ENCODE measurements around the gene WARS2.

Gene WARS2

GRCh38 chr1:119081267-119081666 lies 59.2 kb downstream of the WARS2 start:
- no peak overlapping the region for H3K4me3 Mint-ChIP-seq
- H3K36me3 Mint-ChIP-seq, result peaks cover 37% of the 10 kb centered on the region
- no peaks in the 10 kb centered on the region for H3K27me3 Mint-ChIP-seq
- H3K27ac Mint-ChIP-seq, result no peak overlapping the region
- H3K4me1 Mint-ChIP-seq, result no peaks in the 10 kb centered on the region
- peaks cover 19% of the 10 kb centered on the region for H3K9me3 Mint-ChIP-seq

- Mint-ChIP-seq H3K27me3 (no peaks in the 10 kb centered on the region), H3K4me1 (no peaks in the 10 kb centered on the region), H3K36me3 (peaks cover 42% of the 10 kb centered on the region), H3K27ac (no peak overlapping the region), H3K9me3 (peaks cover 19% of the 10 kb centered on the region), H3K4me3 (no peak overlapping the region)
These were observed 59.9 kb downstream of the WARS2 start for GRCh38 chr1:119080586-119080985.

- Mint-ChIP-seq H3K4me1 (no peaks in the 10 kb centered on the region), H3K27me3 (no peaks in the 10 kb centered on the region), H3K4me3 (no peak overlapping the region), H3K9me3 (peaks cover 19% of the 10 kb centered on the region), H3K36me3 (peaks cover 35% of the 10 kb centered on the region), H3K27ac (no peak overlapping the region)
These were observed 60.6 kb downstream of the WARS2 start for GRCh38 chr1:119079881-119080280.

GRCh38 chr1:119075614-119076013 lies 64.8 kb downstream of the WARS2 start:
- Mint-ChIP-seq H3K4me1 (no peaks in the 10 kb centered on the region), H3K4me3 (no peak overlapping the region), H3K27ac (no peak overlapping the region), H3K9me3 (peaks cover 14% of the 10 kb centered on the region), H3K27me3 (no peaks in the 10 kb centered on the region), H3K36me3 (peaks cover 53% of the 10 kb centered on the region)

- Mint-ChIP-seq H3K27me3 (no peaks in the 10 kb centered on the region), H3K4me3 (no peak overlapping the region), H3K4me1 (no peaks in the 10 kb centered on the region), H3K27ac (no peak overlapping the region), H3K9me3 (no peaks in the 10 kb centered on the region), H3K36me3 (peaks cover 30% of the 10 kb centered on the region)
These were observed 69.1 kb downstream of the WARS2 start for GRCh38 chr1:119071321-119071720.

- Mint-ChIP-seq H3K9me3 (no peaks in the 10 kb centered on the region), H3K27me3 (no peaks in the 10 kb centered on the region), H3K4me1 (no peaks in the 10 kb centered on the region), H3K36me3 (peaks cover 25% of the 10 kb centered on the region), H3K27ac (no peak overlapping the region), H3K4me3 (no peak overlapping the region)
These were observed 70.8 kb downstream of the WARS2 start for GRCh38 chr1:119069682-119070081.

GRCh38 chr1:119068427-119068826 lies 72.0 kb downstream of the WARS2 start:
- no peaks in the 10 kb centered on the region for H3K27me3 Mint-ChIP-seq
- peaks cover 21% of the 10 kb centered on the region for H3K36me3 Mint-ChIP-seq
- H3K4me1 Mint-ChIP-seq, result no peaks in the 10 kb centered on the region
- no peak overlapping the region for H3K27ac Mint-ChIP-seq
- no peaks in the 10 kb centered on the region for H3K9me3 Mint-ChIP-seq
- H3K4me3 Mint-ChIP-seq, result no peak overlapping the region

- H3K27me3 Mint-ChIP-seq, result no peaks in the 10 kb centered on the region
- H3K9me3 Mint-ChIP-seq, result peaks cover 5% of the 10 kb centered on the region
- peaks cover 29% of the 10 kb centered on the region for H3K36me3 Mint-ChIP-seq
- no peak overlapping the region for H3K4me3 Mint-ChIP-seq
- H3K27ac Mint-ChIP-seq, result no peak overlapping the region
- no peaks in the 10 kb centered on the region for H3K4me1 Mint-ChIP-seq
These were observed 78.8 kb downstream of the WARS2 start for GRCh38 chr1:119061700-119062099.

- H3K36me3 Mint-ChIP-seq, result peaks cover 34% of the 10 kb centered on the region
- H3K27ac Mint-ChIP-seq, result no peak overlapping the region
- H3K4me1 Mint-ChIP-seq, result no peaks in the 10 kb centered on the region
- peaks cover 5% of the 10 kb centered on the region for H3K9me3 Mint-ChIP-seq
- no peaks in the 10 kb centered on the region for H3K27me3 Mint-ChIP-seq
- H3K4me3 Mint-ChIP-seq, result no peak overlapping the region
These were observed 84.9 kb downstream of the WARS2 start for GRCh38 chr1:119055568-119055967.

GRCh38 chr1:119053917-119054316 lies 86.5 kb downstream of the WARS2 start:
- Mint-ChIP-seq H3K27me3 (no peaks in the 10 kb centered on the region), H3K4me1 (no peaks in the 10 kb centered on the region), H3K27ac (no peak overlapping the region), H3K36me3 (peaks cover 31% of the 10 kb centered on the region), H3K4me3 (no peak overlapping the region), H3K9me3 (peaks cover 10% of the 10 kb centered on the region)

- H3K27ac Mint-ChIP-seq, result no peak overlapping the region
- H3K4me3 Mint-ChIP-seq, result no peak overlapping the region
- H3K27me3 Mint-ChIP-seq, result no peaks in the 10 kb centered on the region
- H3K36me3 Mint-ChIP-seq, result peaks cover 27% of the 10 kb centered on the region
- H3K9me3 Mint-ChIP-seq, result peaks cover 10% of the 10 kb centered on the region
- no peaks in the 10 kb centered on the region for H3K4me1 Mint-ChIP-seq
These were observed 88.2 kb downstream of the WARS2 start for GRCh38 chr1:119052267-119052666.

- Mint-ChIP-seq H3K4me1 (no peaks in the 10 kb centered on the region), H3K9me3 (peaks cover 10% of the 10 kb centered on the region), H3K36me3 (peaks cover 35% of the 10 kb centered on the region), H3K27me3 (no peaks in the 10 kb centered on the region), H3K27ac (no peak overlapping the region), H3K4me3 (no peak overlapping the region)
These were observed 91.6 kb downstream of the WARS2 start for GRCh38 chr1:119048624-119049404.

- H3K9me3 Mint-ChIP-seq, result peaks cover 10% of the 10 kb centered on the region
- no peaks in the 10 kb centered on the region for H3K4me1 Mint-ChIP-seq
- no peaks in the 10 kb centered on the region for H3K27me3 Mint-ChIP-seq
- H3K36me3 Mint-ChIP-seq, result peaks cover 38% of the 10 kb centered on the region
- no peak overlapping the region for H3K4me3 Mint-ChIP-seq
- H3K27ac Mint-ChIP-seq, result no peak overlapping the region
These were observed 93.5 kb downstream of the WARS2 start for GRCh38 chr1:119046785-119047438.

- H3K36me3 Mint-ChIP-seq, result peaks cover 38% of the 10 kb centered on the region
- no peak overlapping the region for H3K27ac Mint-ChIP-seq
- no peaks in the 10 kb centered on the region for H3K4me1 Mint-ChIP-seq
- H3K9me3 Mint-ChIP-seq, result peaks cover 10% of the 10 kb centered on the region
- no peaks in the 10 kb centered on the region for H3K27me3 Mint-ChIP-seq
- no peak overlapping the region for H3K4me3 Mint-ChIP-seq
These were observed 94.0 kb downstream of the WARS2 start for GRCh38 chr1:119046429-119046784.

- Mint-ChIP-seq H3K9me3 (peaks cover 10% of the 10 kb centered on the region), H3K27me3 (no peaks in the 10 kb centered on the region), H3K4me3 (no peak overlapping the region), H3K4me1 (no peaks in the 10 kb centered on the region), H3K27ac (no peak overlapping the region), H3K36me3 (peaks cover 44% of the 10 kb centered on the region)
These were observed 95.2 kb downstream of the WARS2 start for GRCh38 chr1:119045096-119045746.

- H3K4me3 Mint-ChIP-seq, result no peak overlapping the region
- peaks cover 60% of the 10 kb centered on the region for H3K36me3 Mint-ChIP-seq
- no peaks in the 10 kb centered on the region for H3K4me1 Mint-ChIP-seq
- H3K27me3 Mint-ChIP-seq, result no peaks in the 10 kb centered on the region
- H3K27ac Mint-ChIP-seq, result no peak overlapping the region
- H3K9me3 Mint-ChIP-seq, result no peaks in the 10 kb centered on the region
These were observed 99.5 kb downstream of the WARS2 start for GRCh38 chr1:119040906-119041305.

Data from activated naive CD4-positive, alpha-beta T cell treated with anti-CD3 and anti-CD28 coated beads, Interleukin-2, amount 50 U/mL, for 24 hours (primary cell).